RCC 7860 (cell line): ENCODE measurements around the gene MAP7D3.
A peak's percentile ranks its signal among the peaks of the same experiment; 100 is the strongest.
"Not testable (repeated sequence)": the region's sequence is repeated elsewhere in the genome, so short reads cannot be mapped to it uniquely, and the experiment has no call there.

Source experiments
- DNase-seq: peaks from one replicate; pipeline ENCODE4 v3.0.0-alpha.2; 2015; ENCODE audit warnings: low spot score
- FAIRE-seq: peaks from 2 replicates; lab custom pipeline; 2012; peaks lifted over from hg19 to GRCh38; lab: Jason Lieb, UNC

MAP7D3 gene

DNA sequence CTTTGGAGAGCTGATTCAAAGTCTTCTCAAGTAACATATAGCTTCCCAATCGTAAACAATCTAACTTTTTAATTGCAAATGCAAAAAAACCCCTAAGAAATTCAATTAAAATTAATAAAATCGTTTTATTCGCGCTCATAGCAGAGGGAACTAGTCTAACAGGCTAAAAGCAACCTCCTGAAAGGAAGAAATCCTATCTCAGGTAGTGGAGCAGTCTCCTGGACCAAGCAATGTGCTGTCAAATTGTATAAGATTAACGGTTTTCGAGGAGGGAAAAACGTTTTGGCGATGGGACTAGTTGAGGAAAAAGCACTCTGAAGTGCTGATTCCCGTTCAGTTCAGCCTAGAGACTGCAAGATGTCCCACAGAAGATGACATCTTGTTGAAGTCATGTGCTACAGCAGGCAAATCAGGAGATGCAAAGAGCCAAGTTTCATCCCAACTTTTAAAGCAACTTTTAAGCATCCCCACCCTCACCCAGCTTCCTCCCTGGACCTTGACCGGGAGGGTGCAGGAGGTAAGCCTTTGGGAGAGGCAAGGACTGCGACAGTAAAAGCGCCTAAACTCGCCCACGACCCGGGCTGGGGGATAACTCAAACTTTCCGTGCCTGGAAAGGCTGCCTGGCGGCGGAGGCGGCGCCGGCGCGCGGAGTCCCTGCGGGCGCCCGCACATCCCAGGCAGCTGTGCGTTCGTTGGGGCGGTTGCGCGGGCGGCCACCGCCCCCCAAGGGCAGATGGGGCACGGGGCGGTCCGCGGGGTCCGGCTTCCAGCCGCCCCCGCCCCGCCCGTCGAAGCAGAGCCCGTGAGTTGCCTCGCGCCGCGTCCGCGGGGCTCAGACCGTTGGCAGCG is 784 bp downstream of the MAP7D3 start:
- FAIRE-seq (no peak), DNase-seq (no peak)

DNA sequence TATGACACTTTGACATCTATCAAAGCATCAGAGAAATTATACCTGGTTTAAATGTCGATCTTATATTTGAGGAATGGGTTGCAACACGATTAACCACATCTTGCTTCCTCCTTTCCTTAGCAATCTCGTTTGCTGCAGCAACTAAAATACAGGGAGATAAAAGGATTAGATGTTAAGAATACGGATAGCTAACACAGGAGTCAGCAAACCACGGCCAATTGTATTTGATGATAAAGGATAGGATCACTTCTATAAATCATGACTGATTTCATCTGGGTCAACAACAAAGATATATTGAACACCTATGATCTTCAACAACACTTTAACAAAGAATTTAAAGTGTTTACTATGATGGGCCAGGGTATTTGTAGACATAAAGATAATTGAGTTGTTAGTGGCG is 5.0 kb downstream of the MAP7D3 start:
- DNase-seq = no peak
- no peak for FAIRE-seq

DNA sequence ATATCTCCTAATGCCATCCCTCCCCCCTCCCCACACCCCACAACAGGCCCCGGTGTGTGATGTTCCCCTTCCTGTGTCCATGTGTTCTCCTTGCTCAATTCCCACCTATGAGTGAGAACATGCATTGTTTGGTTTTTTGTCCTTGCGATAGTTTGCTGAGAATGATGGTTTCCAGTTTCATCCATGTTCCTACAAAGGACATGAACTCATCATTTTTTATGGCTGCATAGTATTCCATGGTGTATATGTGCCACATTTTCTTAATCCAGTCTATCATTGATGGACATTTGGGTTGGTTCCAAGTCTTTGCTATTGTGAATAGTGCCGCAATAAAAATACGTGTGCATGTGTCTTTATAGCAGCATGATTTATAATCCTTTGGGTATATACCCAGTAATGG is 13.4 kb downstream of the MAP7D3 start:
- DNase-seq, FAIRE-seq: not testable (repeated sequence)

DNA sequence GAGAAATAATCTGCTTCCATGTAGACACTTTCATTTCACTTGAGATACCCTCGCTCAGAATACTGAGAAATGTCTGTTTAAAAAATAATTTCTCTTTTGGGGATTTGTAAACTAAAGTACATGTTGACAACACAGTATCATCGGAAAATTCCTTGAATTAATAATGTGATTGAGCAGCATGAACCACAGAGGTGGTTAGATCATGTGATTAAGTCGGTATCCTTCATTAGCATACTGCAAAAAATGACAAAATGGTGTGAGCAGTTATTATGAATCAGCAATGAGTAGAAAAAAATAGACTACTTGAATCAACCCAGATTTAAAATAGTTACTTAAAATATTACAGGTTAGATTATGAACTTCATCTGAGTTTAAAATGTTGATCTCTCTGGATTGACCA is 14.1 kb downstream of the MAP7D3 start:
- DNase-seq = no peak
- no peak for FAIRE-seq

DNA sequence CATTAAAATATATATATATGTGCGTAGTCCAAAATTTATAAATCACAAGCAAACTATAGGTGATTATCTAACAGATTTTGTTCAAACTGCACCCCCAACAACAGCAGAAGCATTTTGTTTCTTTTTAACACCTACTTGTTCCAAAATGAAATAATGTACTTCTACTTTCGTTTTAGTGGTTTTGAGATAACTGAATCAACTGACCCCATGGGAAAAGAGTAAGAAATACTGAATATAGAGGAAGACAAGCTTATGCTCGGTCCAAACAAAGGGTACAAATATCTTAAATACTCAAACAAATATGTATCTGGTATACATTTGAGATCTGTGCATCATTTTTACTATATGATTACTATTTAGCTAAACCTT is 22.4 kb downstream of the MAP7D3 start:
- no peak for FAIRE-seq
- DNase-seq = no peak

DNA sequence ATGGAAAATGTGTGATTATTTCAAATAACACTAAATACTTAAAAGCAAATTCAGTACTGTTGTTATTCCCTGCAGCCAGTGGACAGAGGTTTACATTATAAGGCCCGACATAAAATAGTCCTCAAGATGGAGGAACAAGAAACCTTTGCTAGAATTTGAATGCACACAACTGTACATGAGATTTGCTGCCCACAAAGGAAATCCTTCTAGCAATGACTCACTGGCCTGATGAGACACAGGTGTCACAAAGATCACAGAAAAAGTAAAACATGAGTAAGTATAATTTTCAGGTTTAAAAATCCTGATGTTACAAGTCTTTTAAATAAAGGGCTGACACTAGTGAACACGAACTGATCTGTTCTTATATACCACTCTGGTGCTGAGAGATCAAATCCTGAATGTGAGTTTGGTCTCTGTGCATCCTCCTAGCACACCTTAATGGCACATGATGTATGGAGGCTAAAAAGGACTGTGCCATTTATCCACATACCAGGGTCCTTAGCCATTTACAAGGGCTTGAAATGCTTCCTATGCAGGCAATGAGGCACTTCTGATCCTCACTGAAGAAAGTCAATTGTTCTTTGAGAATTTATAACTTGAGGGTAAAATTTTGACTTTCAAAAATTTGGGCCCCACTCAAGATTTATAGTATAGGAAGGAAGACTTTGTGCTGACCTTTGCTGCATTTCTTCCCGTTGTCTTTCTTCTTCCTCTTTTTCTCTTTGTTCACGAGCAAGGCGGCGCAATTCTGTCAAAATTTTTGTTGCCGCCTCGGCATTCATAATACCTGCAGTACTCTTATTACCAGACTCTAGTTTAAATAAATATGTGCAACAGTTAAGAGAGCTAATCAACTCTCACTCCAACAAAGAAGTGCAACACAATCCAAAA is 23.0 kb downstream of the MAP7D3 start:
- FAIRE-seq (no peak), DNase-seq (no peak)

DNA sequence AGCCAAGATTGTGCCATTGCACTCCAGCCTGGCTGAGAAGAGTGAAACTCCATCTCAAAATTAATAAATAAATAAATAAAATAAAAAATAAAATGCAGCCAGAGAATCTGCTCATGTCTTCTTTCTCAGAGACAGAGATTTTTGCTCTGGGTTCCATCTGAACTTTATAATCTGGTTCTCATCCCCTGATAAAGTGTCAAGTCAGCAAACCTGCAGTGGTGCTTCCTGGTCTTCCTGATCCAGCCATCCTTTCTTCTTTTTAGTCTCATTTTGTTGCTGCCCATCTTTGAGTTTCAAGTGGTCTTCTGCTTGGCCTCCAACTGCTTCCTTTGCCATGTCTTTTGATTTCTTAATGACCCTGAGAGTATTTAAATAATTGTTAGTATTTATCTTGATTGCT is 24.1 kb downstream of the MAP7D3 start:
- FAIRE-seq = no peak
- no peak for DNase-seq

DNA sequence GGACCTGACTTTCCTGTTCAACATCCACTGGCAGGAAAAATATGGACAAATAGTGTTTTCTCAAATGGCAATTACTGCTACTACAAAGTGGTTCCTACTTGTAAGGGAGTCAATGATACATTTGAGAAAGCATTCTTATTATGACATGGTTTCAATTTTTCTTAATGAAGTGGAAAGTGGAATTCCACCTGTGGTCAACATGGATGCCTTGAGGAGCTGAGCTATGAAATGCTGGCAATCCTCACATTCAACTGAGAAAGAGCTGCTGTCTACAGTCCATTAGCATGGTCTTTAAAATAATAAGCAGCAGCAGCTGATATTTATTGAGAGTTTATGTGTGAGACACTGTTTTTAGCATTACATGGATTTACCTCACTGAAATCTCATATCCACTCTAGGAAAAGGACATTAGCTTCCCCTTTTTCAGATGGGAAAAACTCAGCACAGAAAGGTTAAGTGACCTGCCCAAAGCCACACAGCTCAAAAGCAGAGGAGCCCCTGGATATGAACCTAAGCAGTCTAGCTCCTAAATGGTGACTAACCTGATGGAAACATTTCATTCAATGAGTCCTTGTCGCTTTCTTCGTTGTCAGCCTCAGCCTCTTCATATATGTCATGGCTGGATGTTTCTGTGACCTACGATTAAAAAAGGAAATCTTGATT is 29.2 kb downstream of the MAP7D3 start:
- FAIRE-seq (no peak), DNase-seq (no peak)

DNA sequence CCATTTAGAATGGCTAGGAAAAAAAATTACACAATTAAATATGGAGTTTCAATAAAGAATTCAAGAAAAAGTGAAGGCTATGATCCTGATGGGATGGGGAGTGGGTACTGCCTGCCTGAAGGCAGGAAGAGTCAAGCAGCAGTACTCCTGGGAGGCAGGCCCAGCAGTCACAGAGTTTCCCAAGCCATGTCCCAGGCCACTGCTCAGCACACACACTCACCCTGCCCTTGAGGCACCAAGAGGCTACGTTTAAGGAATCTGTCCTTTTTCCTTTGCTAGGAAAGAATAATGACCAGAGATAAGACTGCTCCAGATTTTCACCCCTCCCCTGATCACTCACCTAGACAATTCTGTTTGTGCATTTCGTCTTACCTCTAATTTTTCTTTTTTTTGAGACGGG is 30.2 kb downstream of the MAP7D3 start:
- DNase-seq = no peak
- no peak for FAIRE-seq

DNA sequence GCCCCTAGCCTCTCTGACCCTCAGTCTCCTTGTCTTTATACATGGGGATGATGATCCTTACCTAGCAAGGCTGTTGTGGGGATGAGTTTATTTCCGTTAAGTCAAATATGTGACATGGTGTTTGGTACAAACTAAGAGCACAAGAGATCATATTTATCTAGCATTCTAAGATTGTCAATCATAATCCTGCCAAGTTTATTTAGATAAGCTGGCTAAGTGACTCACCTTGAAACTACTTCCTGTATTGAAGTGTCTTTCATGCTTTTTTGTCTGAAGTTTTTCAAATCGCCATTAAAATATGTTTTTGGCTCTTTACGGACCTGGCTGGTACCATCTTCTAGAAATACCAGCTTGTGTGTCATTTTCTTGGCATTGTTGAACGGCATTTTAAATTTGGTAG is 30.7 kb downstream of the MAP7D3 start:
- FAIRE-seq (no peak), DNase-seq (peak; percentile 5)

DNA sequence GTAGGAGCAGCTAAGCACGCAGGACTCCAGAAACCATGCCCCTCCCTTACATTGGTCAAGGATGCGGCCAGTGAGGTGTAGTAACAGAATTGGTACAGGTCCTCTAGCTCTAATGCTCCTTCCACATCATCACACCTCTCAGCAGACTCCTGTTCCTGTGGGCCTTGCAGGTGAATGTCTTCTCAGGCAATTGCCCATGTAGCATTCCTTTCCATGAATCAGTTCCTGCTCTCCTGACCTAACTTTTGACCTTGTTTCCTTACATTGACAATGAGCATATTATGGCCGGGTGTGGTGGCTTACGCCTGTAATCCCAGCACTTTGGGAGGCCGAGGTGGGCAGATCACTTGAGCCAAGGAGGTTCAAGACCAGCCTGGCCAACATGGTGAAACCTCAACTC is 31.3 kb downstream of the MAP7D3 start:
- FAIRE-seq = no peak
- peak; percentile 6 for DNase-seq

DNA sequence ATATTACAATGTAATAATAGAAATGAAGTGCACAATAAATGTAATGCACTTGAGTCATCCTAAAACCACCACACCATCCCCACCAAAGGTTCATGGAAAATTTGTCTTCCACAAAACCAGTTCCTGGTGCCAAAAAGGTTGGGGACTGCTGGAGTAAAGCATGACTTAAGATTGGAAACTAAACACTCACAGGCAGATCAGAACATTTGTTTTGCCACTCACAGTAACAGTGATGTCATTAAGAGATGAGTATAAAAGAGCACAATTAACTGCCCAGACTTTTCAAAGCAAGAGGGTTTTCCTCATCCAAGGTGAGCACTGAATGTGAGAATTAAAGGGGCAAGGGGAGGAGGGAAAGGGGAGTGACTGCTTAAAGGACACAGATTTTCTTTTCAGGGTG is 35.6 kb downstream of the MAP7D3 start:
- FAIRE-seq = peak; percentile 75
- DNase-seq = peak; percentile 49

DNA sequence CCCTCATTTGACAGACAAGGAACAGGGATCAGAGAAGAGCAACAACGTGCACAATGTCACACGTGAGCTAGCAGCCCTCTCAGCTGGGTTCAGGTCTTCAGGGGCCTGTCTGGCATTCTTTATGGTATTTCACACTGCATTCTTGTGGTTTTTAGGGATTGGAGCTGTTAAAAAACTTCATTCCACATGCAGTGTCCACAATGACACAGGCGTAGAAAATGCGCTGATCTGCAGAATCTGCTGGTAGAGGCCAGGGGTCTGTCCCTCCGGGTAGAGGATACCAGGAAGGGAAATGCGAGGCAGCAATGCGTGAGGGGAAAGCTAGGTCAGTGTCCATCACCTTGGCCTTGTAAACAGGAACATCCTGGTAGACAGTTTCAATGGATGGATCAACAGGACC is 36.6 kb downstream of the MAP7D3 start:
- FAIRE-seq = peak; percentile 98
- peak; percentile 95 for DNase-seq

DNA sequence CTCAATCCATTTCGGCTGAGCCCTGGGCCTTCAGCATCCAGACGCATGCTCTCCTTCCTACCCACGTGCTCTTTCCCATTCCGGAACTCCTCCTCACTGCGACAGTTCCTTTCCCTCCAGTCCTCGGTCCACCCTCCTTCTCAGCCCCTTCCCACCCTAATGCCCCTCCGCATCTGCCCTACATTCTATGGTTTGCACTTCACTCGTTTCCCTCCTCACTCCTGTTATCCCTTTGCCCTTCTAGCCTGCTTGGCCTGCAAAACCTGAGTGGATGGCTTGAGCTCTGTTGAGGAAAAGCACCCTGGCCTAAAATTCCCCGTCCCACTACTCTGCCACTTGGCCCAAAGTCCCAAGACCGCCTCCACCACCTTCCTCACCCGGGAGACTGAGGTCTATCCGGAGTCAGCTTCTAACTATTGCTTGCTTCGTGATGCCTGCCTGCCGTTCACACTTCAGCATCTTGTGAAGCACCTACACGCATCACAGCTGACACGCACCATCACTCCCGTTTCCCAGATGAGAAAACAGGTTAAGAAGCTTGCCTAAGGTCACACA is 38.6 kb downstream of the MAP7D3 start:
- no peak for FAIRE-seq
- no peak for DNase-seq

DNA sequence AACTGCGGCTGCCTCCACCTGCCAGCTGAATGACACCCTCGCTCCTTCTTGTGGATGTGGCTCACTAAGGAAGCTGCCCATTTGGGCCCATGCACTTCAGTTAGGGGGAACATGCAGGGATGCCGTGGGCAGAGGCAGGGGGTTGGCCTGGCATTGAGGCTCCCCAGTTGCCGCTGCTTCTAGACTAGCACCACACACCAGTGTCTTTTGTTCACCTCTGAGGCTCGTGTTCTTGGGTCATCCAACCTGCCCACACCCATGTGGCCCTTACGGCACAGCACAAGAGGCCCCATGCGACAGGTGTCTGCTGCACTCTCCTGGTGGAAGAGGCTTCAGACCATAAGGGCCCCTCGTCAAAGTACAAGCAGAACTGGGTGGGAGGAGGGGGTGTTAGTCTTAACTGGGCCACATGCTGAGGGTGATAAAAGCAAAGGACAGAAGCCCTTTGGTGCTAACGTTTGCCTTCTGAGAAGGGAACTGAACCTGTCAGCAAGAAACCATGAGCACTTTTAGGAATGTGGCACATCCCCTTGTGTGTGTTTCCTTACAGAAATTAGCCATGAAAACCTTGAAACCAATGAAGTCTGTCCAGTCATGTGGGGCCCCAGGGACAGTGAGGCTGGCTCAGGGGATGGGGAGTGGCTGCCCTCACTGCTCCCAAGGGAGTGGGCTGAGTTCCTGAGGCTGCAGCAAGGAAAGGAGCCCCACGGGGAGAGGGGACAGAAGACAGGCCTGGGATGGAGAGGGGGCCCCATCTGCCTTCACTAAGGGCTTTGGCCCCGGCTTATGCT is 39.2 kb downstream of the MAP7D3 start:
- FAIRE-seq = no peak
- DNase-seq = no peak

DNA sequence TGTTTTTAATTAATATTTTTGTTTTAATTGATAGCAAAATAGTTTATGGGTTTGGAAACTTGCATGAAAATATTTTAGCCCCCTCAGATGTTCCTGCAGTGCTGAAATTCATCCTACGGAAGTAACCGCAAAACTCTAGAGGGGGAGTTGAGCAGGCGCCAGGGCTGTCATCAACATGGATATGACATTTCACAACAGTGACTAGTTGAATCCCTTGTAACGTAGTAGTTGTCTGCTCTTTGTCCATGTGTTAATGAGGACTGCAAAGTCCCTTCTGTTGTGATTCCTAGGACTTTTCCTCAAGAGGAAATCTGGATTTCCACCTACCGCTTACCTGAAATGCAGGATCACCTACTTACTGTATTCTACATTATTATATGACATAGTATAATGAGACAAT is 40.4 kb downstream of the MAP7D3 start:
- DNase-seq (peak; percentile 24), FAIRE-seq (no peak)

DNA sequence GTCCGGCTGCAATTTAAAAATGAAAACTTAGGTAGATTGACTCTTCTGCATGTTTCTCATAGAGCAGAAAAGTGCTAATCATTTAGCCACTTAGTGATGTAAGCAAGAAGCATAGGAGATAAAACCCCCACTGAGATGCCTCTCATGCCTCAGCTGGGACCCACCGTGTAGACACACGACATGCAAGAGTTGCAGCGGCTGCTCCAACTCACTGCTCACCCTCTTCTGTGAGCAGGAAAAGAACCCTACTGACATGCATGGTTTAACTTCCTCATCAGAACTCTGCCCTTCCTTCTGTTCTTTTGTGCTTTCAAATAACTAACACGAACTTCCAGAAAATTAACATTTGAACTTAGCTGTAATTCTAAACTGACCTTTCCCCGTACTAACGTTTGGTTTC is 41.0 kb downstream of the MAP7D3 start:
- DNase-seq (peak; percentile 32), FAIRE-seq (peak; percentile 86)

DNA sequence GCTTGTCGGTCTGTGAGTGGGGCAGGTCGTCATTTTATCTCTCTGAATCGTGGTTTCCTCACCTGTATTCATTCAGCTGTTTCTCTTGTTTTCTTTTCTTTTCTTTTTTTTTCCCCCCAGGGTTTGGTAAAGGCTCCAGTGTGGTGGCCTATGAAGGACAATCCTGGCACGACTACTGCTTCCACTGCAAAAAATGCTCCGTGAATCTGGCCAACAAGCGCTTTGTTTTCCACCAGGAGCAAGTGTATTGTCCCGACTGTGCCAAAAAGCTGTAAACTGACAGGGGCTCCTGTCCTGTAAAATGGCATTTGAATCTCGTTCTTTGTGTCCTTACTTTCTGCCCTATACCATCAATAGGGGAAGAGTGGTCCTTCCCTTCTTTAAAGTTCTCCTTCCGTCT is 41.4 kb downstream of the MAP7D3 start:
- no peak for DNase-seq
- no peak for FAIRE-seq

DNA sequence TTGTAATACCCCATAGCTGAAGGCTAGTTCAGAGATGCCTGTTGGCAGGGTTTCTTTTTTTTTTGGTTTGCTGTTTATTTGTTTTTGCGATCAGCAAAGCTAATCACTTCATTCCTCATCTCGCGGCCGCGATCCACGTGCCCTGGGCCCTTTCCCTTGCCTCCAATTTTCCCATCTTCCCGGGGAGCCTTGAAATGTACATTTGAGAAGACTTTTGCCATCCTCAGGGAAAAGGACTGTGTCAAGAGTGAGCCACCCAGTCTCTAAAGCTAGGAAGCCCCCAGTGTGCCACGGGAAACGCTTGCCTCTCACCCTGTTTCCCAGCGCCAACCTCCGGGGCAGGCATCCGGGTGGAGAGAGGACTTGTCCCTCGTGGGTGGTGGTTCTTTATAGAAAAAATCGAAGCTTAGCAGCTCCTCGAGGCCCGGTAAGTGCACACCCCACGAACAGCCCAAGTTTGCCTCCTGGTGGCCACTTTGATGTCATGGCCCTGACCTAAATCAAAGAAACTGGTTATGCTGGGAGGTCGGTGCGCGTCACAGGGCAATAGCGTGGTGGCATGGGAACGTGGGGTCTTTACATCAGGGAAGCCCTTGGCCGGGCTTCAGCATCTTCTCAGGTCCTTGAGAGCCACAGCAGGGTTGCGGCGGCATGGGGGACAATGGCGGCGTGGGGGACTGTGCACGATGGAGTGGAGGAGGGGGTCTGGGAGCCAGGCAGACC is 42.0 kb downstream of the MAP7D3 start:
- no peak for DNase-seq
- FAIRE-seq = no peak

DNA sequence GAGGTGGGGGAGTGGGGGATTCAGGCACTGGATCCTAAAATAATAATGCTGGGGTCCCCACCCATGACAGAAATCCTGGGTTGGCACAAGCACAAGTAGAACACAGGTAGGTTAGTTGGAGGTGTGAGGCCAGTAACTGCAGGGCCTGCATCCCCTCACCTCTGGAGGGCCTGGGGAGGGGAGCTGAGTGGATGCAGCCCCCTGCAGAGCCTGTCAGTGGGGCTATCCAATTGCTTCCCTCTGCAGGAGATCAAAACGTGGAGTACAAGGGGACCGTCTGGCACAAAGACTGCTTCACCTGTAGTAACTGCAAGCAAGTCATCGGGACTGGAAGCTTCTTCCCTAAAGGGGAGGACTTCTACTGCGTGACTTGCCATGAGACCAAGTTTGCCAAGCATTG is 43.7 kb downstream of the MAP7D3 start:
- no peak for FAIRE-seq
- no peak for DNase-seq
